Measurements from ENCODE around the gene TP73.

The TP73 gene

GRCh38 chr1:3685906-3686305, 33.6 kb downstream of the TP73 start:
- DNase-seq (ENCODE audit: low read depth in 1 of 2, low spot score in 1 of 2) = no peak
- no peak for TF ChIP-seq JUND (IDR thresholded peaks at IDR 0.05; ENCODE audit: low read depth)

GRCh38 chr1:3687504-3687903, 35.2 kb downstream of the TP73 start:
- no peak for TF ChIP-seq JUND (IDR thresholded peaks at IDR 0.05; ENCODE audit: low read depth)
- no peak for DNase-seq (ENCODE audit: low read depth in 1 of 2, low spot score in 1 of 2)
- in situ Hi-C loops (cut with HindIII; ENCODE audit: low pct_unique_long_range_greater_than_20kb, low sequenced_read_pairs) = no loop called here

More at GRCh38 chr1:3685906-3686305, 33.6 kb downstream of the TP73 start:
- in situ Hi-C loops (cut with HindIII; ENCODE audit: low pct_unique_long_range_greater_than_20kb, low sequenced_read_pairs) = no loop called here

- in situ Hi-C loops (cut with HindIII; ENCODE audit: low pct_unique_long_range_greater_than_20kb, low sequenced_read_pairs) = no loop called here
- DNase-seq (ENCODE audit: low read depth in 1 of 2, low spot score in 1 of 2) = no peak
- TF ChIP-seq JUND (IDR thresholded peaks at IDR 0.05; ENCODE audit: low read depth) = no peak
These were observed 36.2 kb downstream of the TP73 start for GRCh38 chr1:3688356-3689137.

GRCh38 chr1:3689138-3689750, 36.9 kb downstream of the TP73 start:
- no peak for TF ChIP-seq JUND (IDR thresholded peaks at IDR 0.05; ENCODE audit: low read depth)
- no peak for DNase-seq (ENCODE audit: low read depth in 1 of 2, low spot score in 1 of 2)
- in situ Hi-C loops (cut with HindIII; ENCODE audit: low pct_unique_long_range_greater_than_20kb, low sequenced_read_pairs) = no loop called here

GRCh38 chr1:3690282-3691065, 38.2 kb downstream of the TP73 start:
- TF ChIP-seq JUND (IDR thresholded peaks at IDR 0.05; ENCODE audit: low read depth) = no peak
- in situ Hi-C loops (cut with HindIII; ENCODE audit: low pct_unique_long_range_greater_than_20kb, low sequenced_read_pairs) = no loop called here

GRCh38 chr1:3691421-3692204, 39.3 kb downstream of the TP73 start:
- TF ChIP-seq JUND (IDR thresholded peaks at IDR 0.05; ENCODE audit: low read depth) = no peak
- DNase-seq (ENCODE audit: low read depth in 1 of 2, low spot score in 1 of 2) = no peak
- in situ Hi-C loops (cut with HindIII; ENCODE audit: low pct_unique_long_range_greater_than_20kb, low sequenced_read_pairs) = no loop called here

More at GRCh38 chr1:3690282-3691065, 38.2 kb downstream of the TP73 start:
- no peak for DNase-seq (ENCODE audit: low read depth in 1 of 2, low spot score in 1 of 2)

- DNase-seq (ENCODE audit: low read depth in 1 of 2, low spot score in 1 of 2) = no peak
- in situ Hi-C loops (cut with HindIII; ENCODE audit: low pct_unique_long_range_greater_than_20kb, low sequenced_read_pairs) = no loop called here
- no peak for TF ChIP-seq JUND (IDR thresholded peaks at IDR 0.05; ENCODE audit: low read depth)
These were observed 40.3 kb downstream of the TP73 start for GRCh38 chr1:3692598-3692997.

- no peak for TF ChIP-seq JUND (IDR thresholded peaks at IDR 0.05; ENCODE audit: low read depth)
- DNase-seq (ENCODE audit: low read depth in 1 of 2, low spot score in 1 of 2) = no peak
- in situ Hi-C loops (cut with HindIII; ENCODE audit: low pct_unique_long_range_greater_than_20kb, low sequenced_read_pairs) = no loop called here
These were observed 41.0 kb downstream of the TP73 start for GRCh38 chr1:3693321-3693720.

- in situ Hi-C loops (cut with HindIII; ENCODE audit: low pct_unique_long_range_greater_than_20kb, low sequenced_read_pairs) = no loop called here
- TF ChIP-seq JUND (IDR thresholded peaks at IDR 0.05; ENCODE audit: low read depth) = no peak
- peak; percentile 33 to 65 for DNase-seq (ENCODE audit: low read depth in 1 of 2, low spot score in 1 of 2)
These were observed 43.3 kb downstream of the TP73 start for GRCh38 chr1:3695326-3696217.

- in situ Hi-C loops (cut with HindIII; ENCODE audit: low pct_unique_long_range_greater_than_20kb, low sequenced_read_pairs) = no loop called here
- no peak for DNase-seq (ENCODE audit: low read depth in 1 of 2, low spot score in 1 of 2)
- no peak for TF ChIP-seq JUND (IDR thresholded peaks at IDR 0.05; ENCODE audit: low read depth)
These were observed 44.4 kb downstream of the TP73 start for GRCh38 chr1:3696689-3697088.

GRCh38 chr1:3697104-3697503, 44.8 kb downstream of the TP73 start:
- no peak for DNase-seq (ENCODE audit: low read depth in 1 of 2, low spot score in 1 of 2)
- in situ Hi-C loops (cut with HindIII; ENCODE audit: low pct_unique_long_range_greater_than_20kb, low sequenced_read_pairs) = no loop called here
- no peak for TF ChIP-seq JUND (IDR thresholded peaks at IDR 0.05; ENCODE audit: low read depth)
